ENCODE measurements around the gene IGSF22. TPM values are rescaled to one million over a fixed set of nuclear protein-coding genes. Genes with fewer than 3 reads are reported as not detected.

The IGSF22 gene
- total RNA-seq, 1 experiment from 2014 or later: not detected

GRCh38 chr11:18754308-18754707 lies 28.3 kb upstream of the IGSF22 start:
- no peaks in the 10 kb centered on the region for H3K79me2 ChIP-seq (ENCODE audit: insufficient read depth, low read length)
- TF ChIP-seq REST (IDR thresholded peaks at IDR 0.05; ENCODE audit: low read depth) (no peak), CEBPB (IDR thresholded peaks at IDR 0.05; ENCODE audit: low read depth) (no peak), POLR2A (IDR thresholded peaks at IDR 0.05; ENCODE audit: borderline replicate concordance, extremely low read depth, insufficient read depth, insufficient read length) (no peak), RAD21 (IDR thresholded peaks at IDR 0.05; ENCODE audit: low read depth) (no peak), JUND (IDR thresholded peaks at IDR 0.05) (no peak), SIN3A (IDR thresholded peaks at IDR 0.05; ENCODE audit: low read depth) (no peak), ELF1 (IDR thresholded peaks at IDR 0.05; ENCODE audit: borderline replicate concordance, low read depth) (no peak), SRF (IDR thresholded peaks at IDR 0.05; ENCODE audit: low read depth) (no peak), EZH2 (IDR thresholded peaks at IDR 0.05) (no peak), EZH2phosphoT487 (IDR thresholded peaks at IDR 0.05; ENCODE audit: borderline replicate concordance) (no peak), FOSL1 (IDR thresholded peaks at IDR 0.05; ENCODE audit: low read depth) (no peak), TCF7L2 (IDR thresholded peaks at IDR 0.05; ENCODE audit: borderline replicate concordance, extremely low read depth, insufficient read depth, insufficient read length) (no peak), ZFX (IDR thresholded peaks at IDR 0.05) (no peak), SP1 (IDR thresholded peaks at IDR 0.05; ENCODE audit: low read depth) (no peak), CTCF (IDR thresholded peaks at IDR 0.05 in 2 of 3, conservative IDR thresholded peaks at IDR 0.05 in 1 of 3; ENCODE audit: borderline replicate concordance in 1 of 3, insufficient read depth in 1 of 3, low read depth in 2 of 3, low read length in 2 of 3) (no peak)
- TF ChIP-seq, protein P1, sequence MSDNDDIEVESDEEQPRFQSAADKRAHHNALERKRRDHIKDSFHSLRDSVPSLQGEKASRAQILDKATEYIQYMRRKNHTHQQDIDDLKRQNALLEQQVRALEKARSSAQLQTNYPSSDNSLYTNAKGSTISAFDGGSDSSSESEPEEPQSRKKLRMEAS (IDR thresholded peaks at IDR 0.05): no peak
- TF ChIP-seq, protein P2, sequence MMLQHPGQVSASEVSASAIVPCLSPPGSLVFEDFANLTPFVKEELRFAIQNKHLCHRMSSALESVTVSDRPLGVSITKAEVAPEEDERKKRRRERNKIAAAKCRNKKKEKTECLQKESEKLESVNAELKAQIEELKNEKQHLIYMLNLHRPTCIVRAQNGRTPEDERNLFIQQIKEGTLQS (IDR thresholded peaks at IDR 0.05): no peak
- TF ChIP-seq, protein P3, sequence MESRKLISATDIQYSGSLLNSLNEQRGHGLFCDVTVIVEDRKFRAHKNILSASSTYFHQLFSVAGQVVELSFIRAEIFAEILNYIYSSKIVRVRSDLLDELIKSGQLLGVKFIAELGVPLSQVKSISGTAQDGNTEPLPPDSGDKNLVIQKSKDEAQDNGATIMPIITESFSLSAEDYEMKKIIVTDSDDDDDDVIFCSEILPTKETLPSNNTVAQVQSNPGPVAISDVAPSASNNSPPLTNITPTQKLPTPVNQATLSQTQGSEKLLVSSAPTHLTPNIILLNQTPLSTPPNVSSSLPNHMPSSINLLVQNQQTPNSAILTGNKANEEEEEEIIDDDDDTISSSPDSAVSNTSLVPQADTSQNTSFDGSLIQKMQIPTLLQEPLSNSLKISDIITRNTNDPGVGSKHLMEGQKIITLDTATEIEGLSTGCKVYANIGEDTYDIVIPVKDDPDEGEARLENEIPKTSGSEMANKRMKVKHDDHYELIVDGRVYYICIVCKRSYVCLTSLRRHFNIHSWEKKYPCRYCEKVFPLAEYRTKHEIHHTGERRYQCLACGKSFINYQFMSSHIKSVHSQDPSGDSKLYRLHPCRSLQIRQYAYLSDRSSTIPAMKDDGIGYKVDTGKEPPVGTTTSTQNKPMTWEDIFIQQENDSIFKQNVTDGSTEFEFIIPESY (IDR thresholded peaks at IDR 0.05; ENCODE audit: extremely low read depth, insufficient replicate concordance, low read length): no peak
- H3K27ac ChIP-seq (ENCODE audit: low read depth, low read length): no peak overlapping the region
- H3K4me1 ChIP-seq (ENCODE audit: control insufficient read depth in 1 of 2, insufficient read depth in 2 of 2, low read length in 2 of 2): peaks cover 0 to 6% of the 10 kb centered on the region in 2 experiments; a peak in 2 of 4 replicates
- RAD21 ChIA-PET (ENCODE audit: low non-redundant PET in 1 of 2, low total read pairs in 2 of 2, uncharacterized antibody in 2 of 2, unreplicated experiment in 2 of 2): no interaction called here
- H3K9me3 ChIP-seq (ENCODE audit: control insufficient read depth in 1 of 2, insufficient read depth in 1 of 2, low read depth in 1 of 2, low read length in 2 of 2): no peaks in the 10 kb centered on the region
- DNase-seq (ENCODE audit: low read depth, low spot score) (no peak), ATAC-seq (no peak)
- BruUV-seq (replicated peaks): no TSS peak
- no peak overlapping the region for H3K9ac ChIP-seq (ENCODE audit: low read length)
- H3K36me3 ChIP-seq (ENCODE audit: control insufficient read depth in 1 of 2, insufficient read depth in 2 of 2, low read length in 2 of 2): no peaks in the 10 kb centered on the region
- CTCF ChIA-PET: interaction anchor here (1.5 kb wide), 1 partner anchor 10 kb away, joined by 5 read pairs; no protein-coding TSS in a partner anchor
- POLR2A ChIA-PET: no interaction called here
- intact Hi-C loops (cut with micrococcal nuclease): no loop called here
- no peak overlapping the region for H3K4me3 ChIP-seq (replicated peaks in 1 of 2; ENCODE audit: low read depth in 1 of 2, low read length in 2 of 2)
- H3K27me3 ChIP-seq (ENCODE audit: insufficient read depth, low read length): no peaks in the 10 kb centered on the region
- H3K9me2 ChIP-seq (ENCODE audit: insufficient read depth): no peaks in the 10 kb centered on the region
- H3K4me2 ChIP-seq (ENCODE audit: low read length): no peak overlapping the region
- H4K20me1 ChIP-seq (ENCODE audit: insufficient read depth): no peaks in the 10 kb centered on the region
- H2AFZ ChIP-seq (ENCODE audit: low read depth, low read length, poor library complexity, severe bottlenecking): no peak overlapping the region

Data from HCT116 (cell line).